SU-DHL-6 (cell line): ENCODE data around the gene MX2.

Experiments
- EZH2phosphoT487 ChIP-seq: fragments of 200-600 bp; sonication (generic), shearing (Covaris generic); conservative IDR thresholded peaks from 2 replicates; pipeline ENCODE4 v1.6.1; 2018; ENCODE audit warnings: mild to moderate bottlenecking, antibody characterized with exemption, low read length, moderate library complexity, mixed read lengths
- TF ChIP-seq, protein P1 (sequence below): fragments of 200-600 bp; sonication (generic); IDR thresholded peaks from one replicate; pipeline ENCODE4 v1.5.1; 2017; ENCODE audit warnings: antibody characterized with exemption, mild to moderate bottlenecking, low read length, moderate library complexity; ENCODE audit not compliant: insufficient read depth, poor library complexity, severe bottlenecking

GRCh38 chr21:41453198-41453597 lies 91.4 kb downstream of the MX2 start:
- TF ChIP-seq, protein P1, sequence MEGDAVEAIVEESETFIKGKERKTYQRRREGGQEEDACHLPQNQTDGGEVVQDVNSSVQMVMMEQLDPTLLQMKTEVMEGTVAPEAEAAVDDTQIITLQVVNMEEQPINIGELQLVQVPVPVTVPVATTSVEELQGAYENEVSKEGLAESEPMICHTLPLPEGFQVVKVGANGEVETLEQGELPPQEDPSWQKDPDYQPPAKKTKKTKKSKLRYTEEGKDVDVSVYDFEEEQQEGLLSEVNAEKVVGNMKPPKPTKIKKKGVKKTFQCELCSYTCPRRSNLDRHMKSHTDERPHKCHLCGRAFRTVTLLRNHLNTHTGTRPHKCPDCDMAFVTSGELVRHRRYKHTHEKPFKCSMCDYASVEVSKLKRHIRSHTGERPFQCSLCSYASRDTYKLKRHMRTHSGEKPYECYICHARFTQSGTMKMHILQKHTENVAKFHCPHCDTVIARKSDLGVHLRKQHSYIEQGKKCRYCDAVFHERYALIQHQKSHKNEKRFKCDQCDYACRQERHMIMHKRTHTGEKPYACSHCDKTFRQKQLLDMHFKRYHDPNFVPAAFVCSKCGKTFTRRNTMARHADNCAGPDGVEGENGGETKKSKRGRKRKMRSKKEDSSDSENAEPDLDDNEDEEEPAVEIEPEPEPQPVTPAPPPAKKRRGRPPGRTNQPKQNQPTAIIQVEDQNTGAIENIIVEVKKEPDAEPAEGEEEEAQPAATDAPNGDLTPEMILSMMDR: no peak
- no peak for TF ChIP-seq EZH2phosphoT487
